ENCODE measurements around the gene HSPA2.

HSPA2 gene

GRCh38 chr14:64574371-64575107, 34.0 kb downstream of the HSPA2 start:
- Histone ChIP-seq H3K36me3 (ENCODE audit: control insufficient read depth in 5 of 5, insufficient read depth in 5 of 5, low read length in 5 of 5) (no peaks in the 10 kb centered on the region), H3K9ac (ENCODE audit: low read length in 5 of 5) (no peak overlapping the region), H3K27ac (ENCODE audit: low read depth, low read length) (no peak overlapping the region), H3K9me3 (ENCODE audit: control insufficient read depth in 5 of 5, low read length in 5 of 5) (no peaks in the 10 kb centered on the region), H3K27me3 (ENCODE audit: control insufficient read depth in 5 of 5, insufficient read depth in 4 of 5, low read length in 5 of 5) (no peaks in the 10 kb centered on the region), H3K4me1 (ENCODE audit: control insufficient read depth in 5 of 5, insufficient read depth in 5 of 5, low read length in 5 of 5) (peaks cover 0 to 12% (median 10%) of the 10 kb centered on the region in 5 donors), H3K4me3 (ENCODE audit: low read depth in 1 of 5, low read length in 5 of 5) (no peak overlapping the region)

GRCh38 chr14:64577211-64577610, 36.7 kb downstream of the HSPA2 start:
- no peaks in the 10 kb centered on the region for H3K36me3 ChIP-seq (ENCODE audit: control insufficient read depth in 5 of 5, insufficient read depth in 5 of 5, low read length in 5 of 5)
- H3K27ac ChIP-seq (ENCODE audit: low read depth, low read length): no peak overlapping the region
- no peaks in the 10 kb centered on the region for H3K27me3 ChIP-seq (ENCODE audit: control insufficient read depth in 5 of 5, insufficient read depth in 4 of 5, low read length in 5 of 5)
- H3K9me3 ChIP-seq (ENCODE audit: control insufficient read depth in 5 of 5, low read length in 5 of 5): no peaks in the 10 kb centered on the region
- no peak overlapping the region for H3K4me3 ChIP-seq (ENCODE audit: low read depth in 1 of 5, low read length in 5 of 5)
- no peak overlapping the region for H3K9ac ChIP-seq (ENCODE audit: low read length in 5 of 5)
- peaks cover 0 to 11% (median 10%) of the 10 kb centered on the region in 5 donors for H3K4me1 ChIP-seq (ENCODE audit: control insufficient read depth in 5 of 5, insufficient read depth in 5 of 5, low read length in 5 of 5)

DNA sequence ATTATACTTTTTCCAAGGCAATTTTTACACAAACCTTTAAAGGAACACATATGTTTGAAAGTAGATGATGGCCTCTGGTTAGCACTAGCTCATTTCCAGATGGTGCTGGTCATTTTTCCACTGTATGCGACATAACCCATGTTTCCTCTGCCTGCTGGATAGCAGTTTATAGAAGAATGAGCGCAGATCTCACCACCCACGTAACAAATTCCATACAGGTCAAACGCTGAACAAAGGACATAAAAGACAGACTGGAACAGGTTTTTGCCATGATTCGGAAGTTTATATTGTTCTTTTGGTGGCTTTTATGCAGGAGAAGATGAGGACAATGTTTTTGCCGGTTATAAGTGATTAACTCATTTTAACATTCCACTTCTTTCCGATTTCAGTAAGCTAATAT, 39.9 kb downstream of the HSPA2 start:
- no peak overlapping the region for H3K27ac ChIP-seq (ENCODE audit: low read depth, low read length)
- no peaks in the 10 kb centered on the region for H3K27me3 ChIP-seq (ENCODE audit: control insufficient read depth in 5 of 5, insufficient read depth in 4 of 5, low read length in 5 of 5)
- H3K9me3 ChIP-seq (ENCODE audit: control insufficient read depth in 5 of 5, low read length in 5 of 5): no peaks in the 10 kb centered on the region
- H3K9ac ChIP-seq (ENCODE audit: low read length in 5 of 5): no peak overlapping the region
- no peak overlapping the region for H3K4me3 ChIP-seq (ENCODE audit: low read depth in 1 of 5, low read length in 5 of 5)
- H3K36me3 ChIP-seq (ENCODE audit: control insufficient read depth in 5 of 5, insufficient read depth in 5 of 5, low read length in 5 of 5): no peaks in the 10 kb centered on the region
- peaks cover 0 to 4% (median 0%) of the 10 kb centered on the region in 5 donors for H3K4me1 ChIP-seq (ENCODE audit: control insufficient read depth in 5 of 5, insufficient read depth in 5 of 5, low read length in 5 of 5)

DNA sequence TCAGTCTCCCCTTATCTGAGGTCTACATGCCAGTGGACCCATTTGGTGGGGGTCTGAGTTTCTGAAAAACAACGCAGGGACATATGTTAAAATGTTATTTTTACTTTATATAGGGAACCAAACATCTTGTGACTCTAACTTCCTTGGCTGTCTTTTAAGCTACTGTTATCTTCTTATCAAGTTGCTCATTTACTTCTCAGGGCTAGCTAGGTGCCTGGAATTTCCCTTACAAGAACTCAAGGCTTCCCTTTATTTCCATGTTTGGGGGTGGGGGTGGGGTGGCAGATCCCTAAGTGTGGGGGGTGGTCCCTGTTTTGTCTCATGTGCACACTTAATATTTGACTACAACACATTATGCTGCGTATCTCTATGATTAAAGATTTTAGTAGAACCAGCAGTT, 40.8 kb downstream of the HSPA2 start:
- Histone ChIP-seq H3K9me3 (ENCODE audit: control insufficient read depth in 5 of 5, low read length in 5 of 5) (no peaks in the 10 kb centered on the region), H3K36me3 (ENCODE audit: control insufficient read depth in 5 of 5, insufficient read depth in 5 of 5, low read length in 5 of 5) (no peaks in the 10 kb centered on the region), H3K27me3 (ENCODE audit: control insufficient read depth in 5 of 5, insufficient read depth in 4 of 5, low read length in 5 of 5) (no peaks in the 10 kb centered on the region), H3K9ac (ENCODE audit: low read length in 5 of 5) (no peak overlapping the region), H3K4me1 (ENCODE audit: control insufficient read depth in 5 of 5, insufficient read depth in 5 of 5, low read length in 5 of 5) (peaks cover 0 to 4% (median 0%) of the 10 kb centered on the region in 5 donors), H3K4me3 (ENCODE audit: low read depth in 1 of 5, low read length in 5 of 5) (no peak overlapping the region), H3K27ac (ENCODE audit: low read depth, low read length) (no peak overlapping the region)

DNA sequence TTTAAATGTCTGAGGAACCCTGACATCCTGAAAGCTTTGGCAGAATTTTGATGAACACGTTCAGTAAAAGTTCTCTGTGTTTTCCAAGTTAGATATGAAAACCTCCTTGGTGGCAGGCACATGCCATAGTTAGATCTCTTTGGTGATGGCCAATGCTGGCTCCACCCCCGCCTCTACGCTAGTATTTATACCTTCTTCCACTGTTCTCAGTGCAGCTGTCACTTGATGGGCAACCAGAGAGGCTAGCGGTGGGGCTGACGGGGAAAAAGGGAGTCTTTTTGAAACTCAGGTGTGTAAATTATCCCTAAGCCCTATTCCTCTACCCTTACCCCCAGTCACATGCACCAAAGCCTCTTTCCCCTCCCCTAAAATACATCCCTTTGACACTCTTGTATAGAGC, 41.3 kb downstream of the HSPA2 start:
- no peak overlapping the region for H3K27ac ChIP-seq (ENCODE audit: low read depth, low read length)
- H3K27me3 ChIP-seq (ENCODE audit: control insufficient read depth in 5 of 5, insufficient read depth in 4 of 5, low read length in 5 of 5): no peaks in the 10 kb centered on the region
- H3K9me3 ChIP-seq (ENCODE audit: control insufficient read depth in 5 of 5, low read length in 5 of 5): no peaks in the 10 kb centered on the region
- H3K4me3 ChIP-seq (ENCODE audit: low read depth in 1 of 5, low read length in 5 of 5): no peak overlapping the region
- H3K36me3 ChIP-seq (ENCODE audit: control insufficient read depth in 5 of 5, insufficient read depth in 5 of 5, low read length in 5 of 5): no peaks in the 10 kb centered on the region
- H3K4me1 ChIP-seq (ENCODE audit: control insufficient read depth in 5 of 5, insufficient read depth in 5 of 5, low read length in 5 of 5): peaks cover 0 to 4% (median 0%) of the 10 kb centered on the region in 5 donors
- H3K9ac ChIP-seq (ENCODE audit: low read length in 5 of 5): no peak overlapping the region

DNA sequence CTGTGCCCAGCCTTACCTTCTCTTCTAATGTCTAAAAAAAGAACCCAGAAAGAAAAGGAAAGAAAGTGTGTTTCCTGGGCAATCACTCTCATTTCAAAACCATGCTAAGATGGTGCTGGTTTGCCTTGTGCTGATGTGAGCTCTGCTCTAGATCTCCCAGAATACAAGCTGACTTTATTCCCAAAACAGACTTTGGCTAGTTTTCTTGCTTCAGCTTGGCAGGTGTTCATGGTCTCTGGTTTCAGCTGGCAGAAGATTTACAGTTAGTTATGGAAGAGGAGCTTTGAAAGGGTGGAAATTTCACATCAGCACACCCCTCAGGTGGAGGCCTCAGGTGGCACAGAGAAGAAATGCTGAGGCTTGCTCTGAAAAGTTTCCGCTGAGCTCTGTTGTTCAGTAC, 43.6 kb downstream of the HSPA2 start:
- H3K4me1 ChIP-seq (ENCODE audit: control insufficient read depth in 5 of 5, insufficient read depth in 5 of 5, low read length in 5 of 5): peaks cover 0 to 4% (median 0%) of the 10 kb centered on the region in 5 donors
- H3K9ac ChIP-seq (ENCODE audit: low read length in 5 of 5): no peak overlapping the region
- no peaks in the 10 kb centered on the region for H3K9me3 ChIP-seq (ENCODE audit: control insufficient read depth in 5 of 5, low read length in 5 of 5)
- no peaks in the 10 kb centered on the region for H3K27me3 ChIP-seq (ENCODE audit: control insufficient read depth in 5 of 5, insufficient read depth in 4 of 5, low read length in 5 of 5)
- no peak overlapping the region for H3K27ac ChIP-seq (ENCODE audit: low read depth, low read length)
- no peaks in the 10 kb centered on the region for H3K36me3 ChIP-seq (ENCODE audit: control insufficient read depth in 5 of 5, insufficient read depth in 5 of 5, low read length in 5 of 5)
- no peak overlapping the region for H3K4me3 ChIP-seq (ENCODE audit: low read depth in 1 of 5, low read length in 5 of 5)

DNA sequence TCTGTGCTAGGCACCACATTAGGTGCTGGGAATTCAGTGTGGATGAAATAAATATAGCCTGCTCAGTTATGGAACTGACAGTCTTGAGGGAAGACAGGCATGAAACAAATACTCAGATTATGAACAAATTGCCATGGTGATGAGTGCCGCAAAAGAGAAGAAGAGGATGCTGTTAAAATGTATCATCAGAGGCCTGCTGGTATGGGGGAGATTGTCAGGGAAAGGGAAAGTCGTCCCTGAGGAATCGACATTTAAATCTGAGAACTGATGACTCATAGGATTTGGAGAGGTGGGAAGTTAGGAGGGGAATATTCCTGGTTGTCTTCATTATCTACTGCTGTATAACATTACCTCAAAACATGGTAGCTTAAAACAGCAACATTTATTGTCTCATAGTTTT, 51.3 kb downstream of the HSPA2 start:
- H3K4me1 ChIP-seq (ENCODE audit: control insufficient read depth in 5 of 5, insufficient read depth in 5 of 5, low read length in 5 of 5): no peaks in the 10 kb centered on the region
- no peaks in the 10 kb centered on the region for H3K9me3 ChIP-seq (ENCODE audit: control insufficient read depth in 5 of 5, low read length in 5 of 5)
- H3K27ac ChIP-seq (ENCODE audit: low read depth, low read length): no peak overlapping the region
- no peak overlapping the region for H3K4me3 ChIP-seq (ENCODE audit: low read depth in 1 of 5, low read length in 5 of 5)
- H3K36me3 ChIP-seq (ENCODE audit: control insufficient read depth in 5 of 5, insufficient read depth in 5 of 5, low read length in 5 of 5): no peaks in the 10 kb centered on the region
- no peaks in the 10 kb centered on the region for H3K27me3 ChIP-seq (ENCODE audit: control insufficient read depth in 5 of 5, insufficient read depth in 4 of 5, low read length in 5 of 5)
- no peak overlapping the region for H3K9ac ChIP-seq (ENCODE audit: low read length in 5 of 5)
